GM23248 (cell line): ENCODE data around the gene HLCS.

Experiments
- EZH2 ChIP-seq: fragments of 200-600 bp; sonication (generic); IDR thresholded peaks from 2 replicates; pipeline ENCODE4 v1.6.1; 2018; ENCODE audit warnings: antibody characterized with exemption, mild to moderate bottlenecking; ENCODE audit not compliant: insufficient read depth, poor library complexity, severe bottlenecking
- EZH2phosphoT487 ChIP-seq: fragments of 200-600 bp; sonication (generic); IDR thresholded peaks from 2 replicates; pipeline ENCODE4 v1.6.1; 2018; ENCODE audit warnings: antibody characterized with exemption, moderate library complexity, mild to moderate bottlenecking, low read depth; ENCODE audit not compliant: insufficient read depth

GRCh38 chr21:36846631-36847030 lies 119.8 kb downstream of the HLCS start:
- TF ChIP-seq EZH2 (no peak), EZH2phosphoT487 (no peak)
